Stimulated activated CD4-positive, alpha-beta T cell treated with anti-CD3 and anti-CD28 coated beads, Interleukin-15, amount 100 ng/mL, for 24 hours (primary cell): ENCODE results near the gene HERC6.
"Not testable (repeated sequence)": the region's sequence is repeated elsewhere in the genome, so short reads cannot be mapped to it uniquely, and the experiment has no call there.

Experiments
- DNase-seq: peaks from one replicate; pipeline ENCODE4 v3.0.0-alpha.2; 2020

Gene HERC6

DNA sequence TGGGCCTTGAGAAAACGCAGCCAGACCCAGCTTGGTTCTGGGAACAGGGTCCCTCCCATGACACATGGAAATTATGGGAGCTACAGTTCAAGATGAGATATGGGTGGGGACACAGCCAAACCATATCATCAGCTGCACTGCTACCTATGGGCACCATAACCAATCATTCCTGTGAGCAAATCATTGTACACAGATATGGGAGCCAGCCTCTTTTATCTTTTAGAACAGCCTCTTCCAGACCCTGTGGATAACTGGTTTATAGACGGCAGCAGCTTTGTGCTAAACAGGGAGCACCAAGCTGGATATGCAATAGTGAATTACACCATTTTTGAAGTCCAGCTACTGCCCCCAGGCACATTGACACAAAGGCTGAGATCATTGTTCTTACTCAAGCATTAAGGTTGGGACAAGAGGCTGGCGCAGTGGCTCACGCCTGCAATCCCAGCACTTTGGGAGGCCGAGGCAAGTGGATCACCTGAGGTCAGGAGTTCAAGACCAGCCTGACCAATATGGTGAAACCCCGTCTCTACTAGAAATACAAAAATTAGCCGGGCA lies 69.6 kb downstream of the HERC6 start:
- DNase-seq: not testable (repeated sequence)

DNA sequence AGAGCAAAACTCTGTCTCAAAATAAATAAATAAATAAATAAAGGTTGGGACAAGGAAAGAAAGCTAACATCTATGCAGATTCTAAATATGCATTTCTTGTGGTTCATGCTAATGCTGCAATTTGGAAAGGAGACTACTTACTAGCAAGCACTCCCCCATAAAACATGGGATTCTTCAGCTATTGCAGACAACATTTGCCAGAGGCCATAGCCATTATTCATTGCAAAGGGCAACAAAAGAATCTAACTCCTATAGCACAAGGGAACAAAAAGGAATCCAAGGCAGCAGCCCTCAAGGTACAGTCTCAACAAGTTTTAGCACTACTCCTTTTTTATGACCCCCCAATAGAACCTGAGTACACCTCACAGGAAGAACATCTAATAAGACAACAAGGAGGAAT lies 70.2 kb downstream of the HERC6 start:
- DNase-seq: no peak

DNA sequence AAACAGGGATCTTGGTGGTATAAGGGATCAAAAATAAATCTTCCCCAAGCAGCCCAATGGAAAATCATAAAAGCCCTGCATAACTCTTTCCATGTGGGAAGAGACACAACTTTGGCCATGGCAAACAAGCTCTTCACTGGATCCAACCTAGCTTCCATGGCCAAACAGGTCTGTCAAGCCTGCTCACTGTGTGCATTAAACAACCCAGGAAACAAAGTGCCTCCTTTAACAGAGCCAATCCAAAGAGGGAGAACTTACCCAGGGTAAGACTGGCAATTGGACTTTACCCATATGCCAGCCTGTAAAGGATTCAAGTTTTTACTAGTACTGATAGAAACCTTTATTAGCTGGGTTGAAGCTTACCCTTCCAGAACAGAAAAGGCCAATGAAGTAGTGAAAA lies 70.6 kb downstream of the HERC6 start:
- DNase-seq: no peak

DNA sequence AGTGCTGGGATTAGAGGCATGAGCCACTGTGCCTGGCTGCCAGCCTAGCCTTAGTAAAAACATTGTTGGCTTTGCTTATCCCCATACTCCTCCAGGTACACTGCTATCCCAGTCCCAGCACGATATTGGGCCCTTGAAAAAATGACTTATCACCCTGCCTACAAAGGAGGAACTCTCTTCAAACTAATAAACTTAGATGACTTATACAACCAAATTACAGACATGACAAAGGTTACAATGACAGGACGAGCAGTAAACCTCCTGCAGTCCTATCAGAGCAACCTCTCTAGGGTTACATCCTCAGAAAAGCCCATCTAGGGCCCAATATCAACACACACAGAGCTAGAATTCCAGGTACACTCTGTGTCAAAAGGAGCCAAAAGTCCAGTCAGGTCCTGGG lies 72.6 kb downstream of the HERC6 start:
- DNase-seq: no peak

DNA sequence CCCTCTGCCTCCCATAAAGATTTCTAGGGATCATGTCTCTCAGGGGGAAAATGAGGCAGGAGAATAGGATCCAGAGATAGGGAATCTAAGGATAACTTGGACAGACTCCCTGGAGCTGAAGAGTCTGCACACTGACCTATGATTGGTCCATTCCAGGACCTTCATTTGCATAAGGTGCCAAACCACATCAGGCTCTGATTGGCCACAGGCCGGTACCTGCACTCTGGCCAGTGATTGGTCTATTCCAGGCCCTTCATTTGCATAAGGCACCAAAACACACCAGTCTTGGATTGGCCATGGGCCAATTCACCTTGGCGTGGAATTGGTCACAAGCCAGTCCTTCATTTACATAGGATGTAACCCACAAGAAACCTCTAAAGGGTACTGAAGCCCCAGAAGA lies 74.3 kb downstream of the HERC6 start:
- DNase-seq: no peak

DNA sequence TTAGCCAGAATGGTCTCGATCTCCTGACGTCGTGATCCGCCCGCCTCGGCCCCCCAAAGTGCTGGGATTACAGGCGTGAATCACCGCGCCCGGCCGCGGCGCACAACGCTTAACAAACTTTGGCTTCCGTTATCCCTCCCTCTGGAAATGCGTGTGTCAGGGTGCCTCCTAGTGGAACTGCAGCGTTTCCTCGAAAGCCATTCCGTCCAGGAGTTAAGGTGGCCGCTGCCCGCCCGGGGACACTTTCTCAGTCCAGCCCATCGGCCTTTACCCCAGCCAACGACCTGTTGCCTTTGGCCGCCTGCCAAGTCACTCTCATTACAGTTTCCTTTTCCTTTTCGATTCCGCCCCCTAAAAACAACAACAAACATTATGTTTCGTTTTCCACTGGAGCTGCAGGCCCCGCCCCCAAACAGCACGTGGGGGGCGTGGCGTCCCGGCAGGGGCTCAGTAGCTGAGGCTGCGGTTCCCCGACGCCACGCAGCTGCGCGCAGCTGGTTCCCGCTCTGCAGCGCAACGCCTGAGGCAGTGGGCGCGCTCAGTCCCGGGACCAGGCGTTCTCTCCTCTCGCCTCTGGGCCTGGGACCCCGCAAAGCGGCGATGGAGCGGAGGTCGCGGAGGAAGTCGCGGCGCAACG lies 78.1 kb downstream of the HERC6 start, which contains the start of gene HERC5:
Gene HERC5 (plus strand): TSS at position 450 of the 637 bp plus-strand sequence. CDS start 151 bp downstream, at position 601.
- DNase-seq: peak; percentile 88

DNA sequence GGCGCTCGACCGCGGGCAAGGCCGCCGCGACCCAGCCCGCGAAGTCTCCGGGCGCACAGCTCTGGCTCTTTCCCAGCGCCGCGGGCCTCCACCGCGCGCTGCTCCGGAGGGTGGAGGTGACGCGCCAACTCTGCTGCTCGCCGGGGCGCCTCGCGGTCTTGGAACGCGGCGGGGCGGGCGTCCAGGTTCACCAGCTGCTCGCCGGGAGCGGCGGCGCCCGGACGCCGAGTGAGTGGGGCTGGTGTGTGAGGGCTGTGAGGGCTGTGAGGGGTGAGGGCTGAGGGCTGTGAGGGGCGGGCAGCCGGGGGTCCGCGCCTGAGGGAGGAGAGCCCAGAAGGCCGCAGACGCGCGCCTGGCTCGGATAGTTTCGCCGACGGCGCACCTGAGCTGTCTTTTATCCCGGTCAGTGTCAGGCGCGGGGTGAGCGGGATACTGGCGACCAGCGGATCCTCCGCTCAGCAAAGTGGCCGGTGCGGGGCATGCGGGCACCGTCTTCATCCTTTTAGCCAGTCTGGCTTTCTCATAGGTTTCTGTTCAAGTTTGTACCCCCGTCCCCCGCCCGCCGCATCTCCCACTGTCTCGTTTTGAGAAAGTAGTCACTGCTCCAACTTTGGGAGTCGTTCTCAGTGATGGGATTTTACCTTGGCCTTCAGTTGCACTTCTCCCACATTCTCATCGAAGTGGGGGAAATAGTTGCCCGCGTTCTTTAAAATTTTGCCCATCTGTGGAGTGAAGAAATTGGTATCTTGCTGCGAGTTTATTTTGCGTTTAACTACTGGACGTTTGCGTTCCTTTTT lies 78.9 kb downstream of the HERC6 start:
- DNase-seq: peak; percentile 54

DNA sequence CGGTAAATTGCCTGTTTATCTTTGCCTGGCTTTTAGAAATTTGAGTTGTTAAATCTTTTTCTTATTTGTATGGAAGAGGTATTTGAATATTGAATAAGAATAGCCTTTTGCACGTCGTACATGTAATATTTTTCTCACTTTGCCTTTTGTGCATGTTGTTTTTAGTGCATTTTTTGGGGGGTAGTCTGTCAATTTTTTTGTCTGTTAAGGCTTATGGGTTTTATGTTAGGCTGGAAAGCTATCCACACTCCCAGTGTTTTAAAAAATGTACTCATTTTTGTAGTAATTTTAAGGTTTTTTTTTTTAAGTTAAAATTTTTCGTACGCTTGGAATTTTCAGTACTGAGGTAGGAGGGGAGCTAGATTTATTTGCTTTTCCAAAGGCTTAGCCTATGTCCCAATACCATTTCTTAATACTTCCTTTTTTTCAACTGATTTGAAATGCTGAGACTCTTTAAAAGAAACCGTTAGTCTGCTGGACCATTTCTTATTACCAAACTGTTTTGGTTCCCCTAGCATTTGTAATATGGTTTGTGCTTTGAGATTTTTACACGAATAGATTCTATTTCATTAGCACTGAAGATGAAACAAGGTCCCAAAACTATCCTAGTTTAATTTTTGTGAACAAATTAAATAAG lies 79.6 kb downstream of the HERC6 start:
- DNase-seq: no peak

DNA sequence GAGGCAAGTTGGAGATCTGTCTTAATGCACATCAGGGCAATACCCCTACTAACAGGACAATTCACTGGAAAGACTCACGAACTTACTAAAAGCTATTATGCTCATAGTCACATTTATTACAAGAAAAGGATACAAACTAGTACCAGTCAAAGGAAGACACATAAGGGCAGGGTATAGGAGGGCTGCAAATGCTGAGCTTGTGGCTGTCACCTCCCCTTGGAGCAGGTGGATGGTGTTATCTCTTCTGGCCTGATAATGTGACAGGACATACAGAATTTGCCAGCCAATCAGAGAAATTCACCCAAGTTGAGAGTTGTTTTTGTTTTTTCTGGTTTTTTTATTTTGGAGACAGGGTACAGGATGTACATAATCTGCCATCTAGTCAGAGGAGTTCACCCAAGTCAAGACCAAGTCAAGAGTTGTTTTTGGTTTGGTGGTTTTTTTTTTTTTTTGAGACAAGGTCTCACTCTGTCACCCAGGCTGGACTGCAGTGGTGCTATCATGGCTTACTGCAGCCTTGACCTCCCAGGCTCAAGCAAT lies 87.1 kb downstream of the HERC6 start:
- no peak for DNase-seq

DNA sequence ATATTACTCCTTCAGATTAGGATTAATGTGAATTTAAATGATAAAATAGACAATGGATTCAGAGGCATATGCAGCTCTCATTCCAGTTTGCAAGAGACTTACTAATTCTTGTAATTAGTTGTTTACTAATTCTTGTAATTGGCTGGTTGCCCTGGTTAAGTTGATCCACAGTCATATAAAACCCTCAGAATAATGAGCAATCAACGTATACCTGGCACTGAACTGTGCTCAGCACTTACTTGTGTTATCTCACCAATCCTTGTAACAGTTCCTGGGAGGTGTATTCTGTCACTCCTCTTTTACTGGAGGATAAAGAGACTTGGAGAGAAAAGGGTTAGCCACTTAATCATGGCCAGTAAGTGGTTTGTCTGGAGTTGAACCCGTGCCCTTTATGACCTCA lies 88.7 kb downstream of the HERC6 start:
- no peak for DNase-seq

DNA sequence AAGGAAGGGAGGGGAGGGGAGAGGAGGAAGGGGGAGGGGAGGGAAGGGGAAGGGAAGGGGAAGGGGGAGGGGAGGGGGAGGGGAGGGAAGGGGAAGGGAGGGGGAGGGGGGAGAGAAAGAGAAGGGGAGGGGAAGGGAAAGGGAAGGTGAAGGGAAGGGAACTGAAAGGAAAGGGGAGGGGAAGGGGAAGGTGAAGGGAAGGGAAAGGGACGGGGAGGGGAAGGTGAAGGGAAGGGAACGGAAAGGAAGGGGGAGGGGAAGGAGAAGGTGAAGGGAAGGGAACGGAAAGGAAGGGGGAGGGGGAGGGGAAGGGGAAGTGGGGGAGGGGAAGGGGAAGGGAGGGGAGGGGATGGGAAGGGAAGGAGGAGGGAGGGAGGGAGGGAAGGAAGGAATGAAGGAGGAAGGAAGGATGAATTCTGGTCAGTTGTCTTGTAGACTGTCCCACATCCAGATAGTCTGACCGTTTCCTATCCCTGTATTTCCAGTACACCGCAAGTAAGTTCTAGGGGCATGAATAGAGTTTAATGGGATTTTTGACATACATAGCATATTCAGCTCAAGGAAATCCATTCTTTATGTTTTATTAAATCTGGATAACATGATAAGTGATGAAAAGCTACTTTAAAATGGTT lies 98.7 kb downstream of the HERC6 start:
- DNase-seq: no peak

DNA sequence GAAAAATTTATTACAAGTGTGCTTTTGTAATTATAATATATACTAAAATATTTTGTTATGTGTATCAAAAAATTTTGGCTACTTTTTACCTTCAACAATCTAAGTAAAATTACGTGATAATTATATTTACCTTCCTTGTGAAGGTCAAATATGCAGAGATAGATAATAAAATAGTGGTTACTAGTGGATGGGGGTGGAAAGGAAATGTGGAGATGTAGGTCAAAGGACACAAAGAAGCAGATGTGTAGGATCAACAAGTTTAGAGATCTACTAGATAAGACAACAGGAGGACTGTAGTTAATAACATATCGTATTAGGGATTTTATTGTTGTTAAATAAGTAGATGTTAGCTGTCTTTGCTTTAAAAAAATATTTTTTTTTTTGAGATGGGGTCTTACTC lies 99.6 kb downstream of the HERC6 start:
- no peak for DNase-seq

DNA sequence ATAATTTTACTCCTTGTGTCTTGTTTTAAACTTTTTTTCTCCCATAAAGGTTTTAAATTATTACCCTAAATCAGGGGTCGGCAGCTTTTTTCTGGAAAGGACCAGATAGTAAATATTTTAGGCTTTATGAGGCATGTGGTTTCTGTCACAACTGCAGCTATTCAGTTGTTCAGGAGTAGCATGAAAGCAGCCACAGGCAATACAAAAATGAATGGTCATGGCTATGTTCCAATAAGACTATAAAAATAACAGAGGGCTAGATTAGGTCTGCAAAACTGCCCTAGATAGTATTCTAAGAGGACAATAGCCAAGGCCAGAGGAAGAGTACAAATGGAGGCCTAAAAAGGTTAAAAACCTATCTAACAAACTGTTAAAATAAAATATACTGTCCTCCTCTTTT lies 102.9 kb downstream of the HERC6 start:
- no peak for DNase-seq

DNA sequence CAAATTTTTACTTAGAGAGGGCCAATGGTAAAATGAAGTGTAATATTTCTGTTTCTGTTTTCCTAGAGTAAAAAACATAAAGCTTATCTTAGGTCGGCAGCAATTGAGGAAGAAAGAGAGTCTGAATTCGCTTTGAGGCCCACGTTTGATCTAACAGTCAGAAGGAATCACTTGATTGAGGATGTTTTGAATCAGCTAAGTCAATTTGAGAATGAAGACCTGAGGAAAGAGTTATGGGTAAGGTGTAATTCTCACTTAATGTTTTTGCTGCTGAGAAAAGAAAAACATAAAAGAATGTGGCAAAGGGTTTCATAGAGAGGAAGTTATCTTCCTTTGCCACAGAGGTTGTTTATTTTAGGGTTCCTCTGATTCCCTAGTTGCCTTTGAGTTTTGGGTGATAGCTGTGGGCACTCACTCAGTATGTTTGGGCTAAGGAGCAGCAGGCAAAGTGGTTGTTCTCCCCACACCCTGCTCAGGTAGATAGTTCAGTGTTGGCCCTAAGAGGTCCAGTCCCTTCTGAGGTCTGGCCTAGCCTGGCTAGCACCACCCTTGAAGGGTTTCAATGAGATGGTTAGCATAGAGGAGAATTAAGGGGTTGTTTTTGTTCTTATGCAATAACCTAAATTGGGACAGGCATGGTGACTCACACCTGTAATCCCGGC lies 110.6 kb downstream of the HERC6 start:
- DNase-seq: no peak
